HG02588 (cell line): ENCODE measurements around the gene UBE3C.
A peak's percentile ranks its signal among the peaks of the same experiment; 100 is the strongest.
"Not testable (repeated sequence)": the region's sequence is repeated elsewhere in the genome, so short reads cannot be mapped to it uniquely, and the experiment has no call there.

Source experiments
- ATAC-seq: cut with Tn5 transposase; IDR thresholded peaks from one replicate; pipeline ENCODE4 v1.9.1; 2021; ENCODE audit warnings: mild to moderate bottlenecking, moderate library complexity; ENCODE audit not compliant: unreplicated experiment

Gene UBE3C

DNA sequence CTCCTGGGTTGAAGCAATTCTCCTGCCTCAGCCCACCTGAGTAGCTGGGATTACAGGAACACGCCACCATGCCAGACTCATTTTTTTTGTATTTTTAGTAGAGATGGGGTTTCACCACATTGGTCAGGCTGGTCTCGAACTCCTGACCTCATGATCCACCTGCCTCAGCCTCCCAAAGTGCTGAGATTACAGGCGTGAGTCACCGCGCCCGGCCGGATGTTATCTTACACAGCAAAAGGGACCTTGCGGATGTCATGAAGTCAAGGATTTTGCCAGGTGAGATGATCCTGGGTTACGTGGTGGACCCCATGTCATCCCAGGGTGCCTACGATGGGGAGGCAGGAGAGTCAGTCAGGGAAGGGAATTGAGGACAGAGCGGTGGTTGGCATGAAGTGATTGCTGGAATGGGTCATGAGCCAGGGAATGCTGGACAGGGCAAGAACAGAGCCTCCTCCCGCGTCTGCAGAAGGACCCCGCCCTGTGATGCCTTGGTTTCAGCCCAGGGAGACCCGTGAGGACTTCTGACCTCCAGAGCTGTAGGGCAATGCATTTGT lies 8.7 kb upstream of the UBE3C start:
- no peak for ATAC-seq

DNA sequence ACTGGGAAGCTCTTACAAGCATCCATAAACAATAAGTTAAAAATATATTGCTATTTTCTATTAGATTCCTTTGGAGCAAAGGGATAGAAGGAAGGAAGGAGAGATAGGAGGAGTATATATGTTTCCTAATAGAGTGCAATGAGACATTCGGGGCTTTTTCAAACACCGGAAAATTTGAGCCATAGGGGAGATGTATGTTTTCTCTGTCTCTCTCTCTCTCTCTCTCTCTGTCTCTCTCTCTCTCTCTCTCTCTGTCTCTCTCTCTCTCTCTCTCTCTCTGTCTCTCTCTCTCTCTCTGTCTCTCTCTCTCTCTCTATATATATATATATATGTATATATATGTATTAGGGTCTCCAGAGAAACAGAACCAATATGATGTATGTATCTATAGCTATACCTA lies 7.9 kb upstream of the UBE3C start:
- ATAC-seq, result not testable (repeated sequence)

DNA sequence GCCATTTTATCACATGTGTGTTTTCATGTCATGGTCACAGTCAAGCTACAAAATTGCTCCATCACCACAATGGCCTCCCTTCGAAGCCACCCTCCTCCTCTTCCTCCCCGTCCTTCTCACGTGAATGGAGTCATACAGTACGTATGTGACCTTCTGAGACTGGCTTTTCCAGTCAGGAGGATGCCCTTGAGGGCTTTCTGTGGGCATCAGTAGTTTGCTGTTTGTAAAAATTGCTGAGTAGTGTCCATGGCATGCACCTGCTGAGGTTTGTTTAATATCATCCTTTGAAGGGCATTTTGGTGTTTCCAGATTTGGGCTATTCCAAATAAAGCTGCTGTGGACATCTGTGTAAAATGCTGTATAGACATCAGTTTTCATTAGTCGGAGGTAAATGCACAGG lies 5.9 kb upstream of the UBE3C start:
- ATAC-seq, result no peak

DNA sequence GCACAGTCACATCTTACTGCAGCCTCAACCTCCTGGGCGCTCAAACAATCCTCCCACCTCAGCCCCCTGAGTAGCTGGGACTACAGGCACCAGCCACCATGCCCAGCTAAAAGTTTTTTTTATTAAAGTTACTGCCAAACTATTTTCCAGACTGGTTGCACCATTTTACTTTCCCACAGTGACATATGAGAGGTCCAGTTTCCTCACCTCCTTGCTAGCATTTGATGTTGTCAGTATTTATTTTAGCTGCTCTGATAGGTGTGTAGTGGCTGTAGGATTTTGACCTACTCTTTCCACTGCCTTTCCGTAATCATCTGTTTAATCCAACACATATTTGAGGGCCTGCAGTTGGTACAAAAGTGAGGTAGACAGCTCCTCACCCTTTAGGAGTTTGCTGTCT lies 5.4 kb upstream of the UBE3C start:
- no peak for ATAC-seq

DNA sequence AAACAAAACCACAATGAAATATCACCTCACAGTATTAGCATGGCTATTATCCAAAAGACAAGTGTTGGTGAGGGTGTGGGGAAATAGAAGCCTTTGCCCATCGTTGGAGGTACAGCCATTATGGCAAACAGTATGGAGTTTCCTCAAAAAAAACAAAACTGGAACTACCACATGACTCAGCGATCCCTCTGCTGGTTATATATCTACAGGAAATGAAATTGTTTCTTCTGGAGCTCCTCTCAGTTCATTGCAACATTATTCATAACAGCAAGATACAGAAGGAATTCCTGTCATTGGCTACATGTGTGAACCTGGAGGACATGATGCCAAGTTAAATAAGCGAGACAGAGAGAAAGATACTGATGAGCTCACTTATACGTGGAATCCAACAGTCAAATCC lies 2.4 kb upstream of the UBE3C start:
- no peak for ATAC-seq

DNA sequence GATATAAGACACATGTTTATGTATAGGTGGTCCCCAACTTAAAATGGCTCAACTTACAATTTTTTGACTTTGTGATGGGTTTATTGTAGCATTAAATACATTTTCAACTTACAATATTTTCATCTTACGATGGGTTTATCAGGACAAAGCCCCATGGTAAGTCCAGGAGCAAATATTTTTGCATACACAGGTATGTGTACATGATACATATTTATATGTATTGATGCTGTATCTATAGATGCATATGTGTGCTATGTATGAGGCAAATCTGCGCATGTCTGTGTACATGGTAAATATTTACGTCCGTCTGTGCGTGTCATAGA lies 664 bp upstream of the UBE3C start:
- no peak for ATAC-seq

DNA sequence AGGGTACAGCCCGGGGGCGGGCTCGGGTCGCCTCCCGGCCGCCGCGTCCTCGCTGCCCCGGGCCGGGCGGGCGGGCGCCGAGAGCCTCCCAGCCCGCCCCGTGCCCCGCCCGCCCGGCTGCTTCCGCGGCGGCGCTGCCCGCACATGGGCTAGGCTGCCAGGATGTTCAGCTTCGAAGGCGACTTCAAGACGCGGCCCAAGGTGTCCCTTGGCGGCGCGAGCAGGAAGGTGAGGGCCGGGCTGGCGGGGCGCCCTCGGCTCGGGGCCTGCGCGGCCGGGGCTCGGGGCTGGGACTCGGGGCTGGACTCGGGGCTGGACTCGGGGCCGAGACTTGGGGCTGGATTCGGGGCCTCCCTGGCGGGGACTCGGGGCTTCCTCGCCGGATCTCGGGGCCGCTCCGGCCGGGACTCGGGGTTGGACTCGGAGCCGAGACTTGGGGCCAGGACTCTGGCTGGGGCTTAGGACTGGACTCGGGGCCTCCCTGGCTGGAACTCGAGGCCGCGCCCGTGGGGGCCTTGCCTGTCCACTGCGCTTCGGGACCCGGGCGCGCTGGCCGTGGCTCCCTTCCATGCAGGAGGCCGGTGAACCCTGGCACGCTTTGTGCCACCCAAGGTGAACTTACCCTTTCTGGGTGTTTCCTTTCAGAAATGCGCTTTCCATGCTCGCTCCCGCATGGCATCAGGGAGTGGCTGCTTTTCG lies 534 bp downstream of the UBE3C start:
- ATAC-seq, result peak; percentile 57

DNA sequence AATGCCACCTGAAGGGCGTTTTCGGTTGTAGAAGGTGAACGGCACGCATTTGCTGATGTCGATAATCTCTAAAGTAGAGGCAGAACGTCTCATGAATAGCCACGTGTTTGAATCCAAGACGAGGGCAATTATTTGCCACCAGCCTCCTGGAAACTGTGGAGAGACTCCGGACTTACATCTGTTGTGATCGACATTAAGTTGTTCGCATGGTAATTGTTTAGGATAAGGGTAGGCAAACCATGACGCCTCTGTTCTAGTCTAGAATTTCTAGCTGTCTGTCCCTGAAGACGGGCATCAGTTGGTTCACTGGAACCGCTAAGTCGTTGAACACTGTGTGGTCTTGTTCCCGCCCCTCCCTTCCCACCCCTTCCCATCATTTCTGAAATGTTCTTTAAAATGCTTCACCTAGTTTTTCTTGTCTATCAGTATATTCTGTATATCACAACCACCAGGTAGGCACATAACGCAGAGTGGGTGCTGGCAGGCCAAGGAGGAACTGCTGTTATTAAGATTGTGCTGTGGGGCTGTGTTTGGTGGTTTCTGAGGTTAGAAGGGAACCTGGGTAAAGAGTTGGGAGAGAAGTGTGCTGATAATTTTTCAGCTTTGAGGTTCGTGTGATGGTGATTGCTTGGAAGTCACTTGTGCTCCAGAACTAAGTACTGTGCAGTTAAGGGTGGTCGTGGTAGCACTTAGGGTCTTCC lies 1.2 kb downstream of the UBE3C start:
- ATAC-seq, result no peak

DNA sequence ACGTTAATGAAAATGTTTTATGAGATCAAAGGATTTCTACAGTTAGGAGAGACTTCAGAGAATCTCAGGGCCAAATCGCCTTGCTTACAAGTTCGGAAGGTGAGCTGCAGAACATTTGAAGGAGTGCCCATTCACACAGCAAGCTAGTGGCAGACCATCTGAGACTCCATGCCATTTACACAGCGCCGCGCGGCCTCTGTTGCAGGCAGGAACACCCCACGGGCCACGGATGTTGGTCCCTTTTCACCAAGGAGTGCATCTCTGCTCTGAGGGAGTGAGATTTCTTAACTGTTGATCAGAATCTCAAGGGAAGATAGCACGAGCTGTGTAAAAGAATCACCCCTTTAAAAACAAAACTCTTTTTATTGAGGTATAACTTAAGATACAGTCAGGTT lies 1.8 kb downstream of the UBE3C start:
- no peak for ATAC-seq

DNA sequence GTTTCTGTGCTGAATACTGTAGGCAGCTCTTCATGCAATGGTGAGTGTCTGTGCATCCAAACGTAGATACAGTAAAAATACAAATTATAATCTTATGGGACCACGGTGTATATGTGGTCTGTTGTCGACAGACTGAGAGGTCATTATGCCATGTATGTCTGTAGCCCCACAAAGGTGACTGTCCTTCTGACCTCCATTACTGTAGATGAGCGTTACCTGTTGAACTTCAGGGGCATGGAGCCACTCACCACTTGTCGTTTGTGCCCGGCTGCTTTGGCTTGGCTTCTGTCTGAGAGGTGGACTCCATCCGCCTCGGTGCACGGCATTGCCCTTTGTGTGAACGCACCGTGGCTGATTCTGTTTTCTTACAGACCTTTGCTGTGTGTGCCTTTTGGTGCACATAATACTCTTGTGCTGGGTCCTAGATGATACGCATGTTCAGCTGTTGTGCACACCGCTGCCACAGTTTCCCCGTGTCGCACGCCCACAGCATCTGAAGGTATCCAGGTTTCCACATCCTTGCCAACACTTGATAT lies 2.9 kb downstream of the UBE3C start:
- no peak for ATAC-seq

DNA sequence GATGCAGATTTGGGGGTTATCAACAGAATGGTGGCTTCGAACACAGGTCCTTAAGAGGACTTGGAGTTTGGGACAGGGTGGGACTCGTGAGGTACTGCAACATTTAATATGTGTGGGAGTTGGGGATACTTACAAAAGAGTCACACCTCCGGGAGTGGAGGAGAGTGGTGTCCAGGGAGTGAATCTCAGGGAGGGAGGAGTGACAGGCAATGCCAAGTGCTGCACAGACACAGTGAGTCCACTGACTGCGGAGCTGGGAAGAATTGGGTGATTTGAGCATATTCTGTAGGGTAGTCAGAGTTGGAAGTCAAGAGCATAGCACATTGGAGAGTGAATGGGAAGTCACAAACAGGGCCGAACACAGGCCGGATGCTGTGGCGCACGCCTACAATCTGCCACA lies 5.1 kb downstream of the UBE3C start:
- no peak for ATAC-seq

DNA sequence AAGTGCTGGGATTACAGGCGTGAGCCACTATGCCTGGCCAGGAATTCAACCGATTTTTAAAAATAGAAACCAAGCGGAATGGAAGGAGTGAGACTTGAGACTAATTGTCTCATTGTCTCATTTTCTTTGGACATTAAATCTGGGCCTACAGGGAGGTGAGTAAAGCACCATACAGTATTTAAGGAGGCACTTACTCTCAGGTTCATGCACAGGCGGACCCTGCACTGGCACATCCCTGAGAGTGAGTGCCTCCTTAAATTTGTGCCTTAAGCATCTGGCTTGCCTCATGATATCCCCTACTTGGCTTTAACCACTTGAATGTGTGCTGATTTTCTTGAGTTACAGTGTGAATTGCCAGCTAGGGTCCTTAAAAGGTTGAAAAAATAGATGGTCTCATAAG lies 10.6 kb downstream of the UBE3C start:
- ATAC-seq, result no peak

DNA sequence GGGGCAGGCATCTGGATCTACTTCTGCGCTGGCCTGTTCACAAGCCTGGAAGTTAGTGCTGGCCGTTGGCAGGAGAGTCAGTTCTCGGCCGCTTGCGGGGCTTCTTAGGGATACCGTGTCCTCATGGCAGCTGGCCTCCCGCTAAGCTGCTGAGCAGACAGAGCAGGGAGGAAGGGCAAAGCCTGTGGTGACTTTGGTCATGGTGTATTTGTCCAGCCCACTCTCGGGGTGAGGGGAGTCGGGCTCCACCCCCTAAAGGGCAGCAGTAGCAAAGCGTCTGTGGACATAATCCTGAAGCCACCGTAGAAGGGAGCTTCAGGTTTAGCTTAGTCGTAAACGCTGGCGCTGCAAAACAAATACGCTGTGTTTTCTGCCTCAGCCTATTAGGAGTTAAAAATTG lies 12.2 kb downstream of the UBE3C start:
- no peak for ATAC-seq

DNA sequence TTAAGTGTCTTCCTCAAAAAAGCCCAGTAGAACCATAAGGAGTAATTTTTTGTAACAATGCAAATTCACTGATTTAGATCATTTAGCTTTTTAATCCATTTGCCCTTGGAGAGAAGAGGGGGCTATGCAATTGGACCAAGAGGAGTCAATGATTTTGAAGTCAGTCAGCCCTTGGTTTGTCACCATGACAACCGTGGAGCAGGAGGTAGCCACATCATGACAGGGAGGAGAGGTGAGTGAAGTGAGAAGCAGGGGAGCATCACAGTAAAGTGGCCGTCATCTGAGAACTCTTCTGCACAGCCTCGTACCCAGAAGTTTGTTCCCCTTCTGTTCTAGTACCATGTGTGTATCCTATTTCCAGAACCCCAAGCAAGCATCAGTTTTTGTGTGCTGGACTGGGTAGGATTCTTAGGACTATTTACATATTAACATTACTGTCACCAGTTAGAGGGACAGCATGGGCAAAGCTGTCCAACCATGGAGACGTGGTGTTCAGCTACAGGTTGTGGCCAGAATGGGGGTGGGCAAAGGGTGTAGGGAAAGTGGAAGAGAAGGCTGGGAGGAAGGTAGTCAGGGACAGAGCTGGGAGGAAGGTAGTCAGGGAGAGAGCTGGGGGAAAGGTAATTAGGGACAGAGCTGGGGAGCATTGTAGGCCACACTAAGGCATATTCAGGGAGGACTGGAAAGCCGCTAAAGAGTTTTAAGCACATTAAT lies 13.1 kb downstream of the UBE3C start:
- no peak for ATAC-seq

DNA sequence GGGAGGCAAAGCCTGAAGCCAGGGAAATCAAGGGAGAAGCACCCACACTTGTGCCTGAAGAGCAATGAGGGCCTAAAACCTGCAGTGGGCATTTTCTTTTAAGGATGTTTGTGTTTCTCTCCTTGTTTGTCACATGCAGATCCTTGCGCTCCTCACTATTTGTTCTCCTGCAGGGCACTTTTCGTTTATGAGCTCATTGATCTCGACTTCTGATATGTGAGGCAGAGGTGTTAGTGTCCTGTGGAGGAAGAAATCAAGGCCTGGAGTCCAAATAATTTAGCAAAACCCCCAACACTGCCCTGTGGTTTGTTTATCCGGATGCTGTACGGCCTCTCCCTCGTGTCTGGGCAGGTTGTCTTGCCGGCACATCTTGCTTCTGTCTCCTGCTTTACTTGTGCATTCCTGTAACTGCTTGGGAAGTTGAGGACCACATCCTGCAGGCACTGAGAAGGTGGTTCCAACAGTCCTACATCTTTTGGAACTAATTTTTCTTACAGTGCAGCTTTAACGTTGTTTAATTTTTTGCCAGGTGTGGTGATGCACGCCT lies 13.7 kb downstream of the UBE3C start:
- ATAC-seq, result no peak

DNA sequence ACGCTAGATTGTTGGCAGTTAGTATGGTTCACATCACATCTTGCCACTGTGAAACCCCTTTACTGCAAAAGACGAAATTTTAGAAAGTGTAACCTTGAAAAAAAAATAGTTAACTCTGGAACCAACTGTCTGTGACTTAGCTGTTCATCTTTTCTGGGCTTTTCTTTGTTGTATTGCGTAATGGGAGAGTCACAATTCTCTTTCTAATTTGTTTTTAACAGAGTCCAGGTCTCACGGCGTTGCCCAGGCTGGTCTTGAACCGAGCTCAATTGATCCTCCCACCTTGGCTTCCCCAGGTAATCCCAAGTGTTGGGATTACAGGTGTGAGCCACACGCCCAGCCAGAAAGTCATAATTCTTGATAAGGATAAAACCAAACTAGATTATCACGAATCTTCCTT lies 14.5 kb downstream of the UBE3C start:
- no peak for ATAC-seq

DNA sequence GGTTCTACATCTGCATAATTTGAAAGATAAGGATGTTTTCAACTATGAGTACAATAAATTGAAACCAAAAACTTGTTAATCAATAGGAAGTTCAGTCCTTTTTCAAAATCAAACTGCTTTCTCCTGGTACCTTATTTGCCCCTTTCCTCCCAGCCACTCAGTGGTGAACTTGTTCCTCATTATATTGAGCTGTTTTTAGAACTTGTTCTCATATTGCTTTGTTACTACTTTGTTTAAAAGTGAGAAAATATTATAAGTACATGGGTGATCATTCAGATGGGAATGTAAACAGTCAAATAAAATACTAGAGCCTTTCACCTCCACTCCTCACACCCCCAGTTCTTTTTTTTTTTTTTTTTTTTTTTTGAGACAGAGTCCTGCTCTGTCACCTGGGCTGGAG lies 17.2 kb downstream of the UBE3C start:
- ATAC-seq, result no peak

DNA sequence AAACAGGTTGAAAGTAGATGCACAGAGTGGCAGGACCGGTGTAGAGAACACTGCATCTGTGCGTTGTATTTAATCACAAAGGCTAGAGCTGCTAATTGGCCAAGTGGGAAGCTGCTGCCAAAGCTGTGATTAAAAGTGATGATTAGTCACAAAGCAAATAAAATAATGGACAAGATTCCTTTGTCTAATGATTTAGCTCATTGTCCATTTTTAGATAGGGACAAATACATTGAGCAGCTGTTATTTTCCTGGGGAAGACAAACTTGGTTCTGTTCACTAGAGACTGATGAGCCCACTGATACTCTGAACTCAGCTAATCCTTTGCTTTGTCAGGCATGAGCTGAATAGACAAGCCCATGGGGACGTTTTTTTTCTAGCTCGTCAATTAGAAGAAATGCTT lies 19.7 kb downstream of the UBE3C start:
- no peak for ATAC-seq

DNA sequence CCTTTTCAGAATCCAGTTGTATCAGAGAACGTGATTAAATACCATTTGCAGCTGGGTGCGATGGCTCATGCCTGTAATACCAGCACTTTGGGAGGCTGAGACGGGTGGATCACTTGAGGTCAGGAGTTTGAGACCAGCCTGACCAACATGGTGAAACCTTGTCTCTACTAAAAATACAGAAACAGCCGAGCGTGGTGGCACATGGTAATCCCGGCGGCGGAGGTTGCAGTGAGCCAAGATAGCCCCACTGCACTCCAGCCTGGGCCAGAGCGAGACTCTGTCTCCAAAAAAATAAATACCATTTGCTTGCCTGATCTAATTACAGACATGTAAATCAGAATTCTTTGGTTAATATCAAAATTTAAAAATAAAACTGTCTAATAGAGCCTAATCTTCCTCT lies 20.8 kb downstream of the UBE3C start:
- not testable (repeated sequence) for ATAC-seq

DNA sequence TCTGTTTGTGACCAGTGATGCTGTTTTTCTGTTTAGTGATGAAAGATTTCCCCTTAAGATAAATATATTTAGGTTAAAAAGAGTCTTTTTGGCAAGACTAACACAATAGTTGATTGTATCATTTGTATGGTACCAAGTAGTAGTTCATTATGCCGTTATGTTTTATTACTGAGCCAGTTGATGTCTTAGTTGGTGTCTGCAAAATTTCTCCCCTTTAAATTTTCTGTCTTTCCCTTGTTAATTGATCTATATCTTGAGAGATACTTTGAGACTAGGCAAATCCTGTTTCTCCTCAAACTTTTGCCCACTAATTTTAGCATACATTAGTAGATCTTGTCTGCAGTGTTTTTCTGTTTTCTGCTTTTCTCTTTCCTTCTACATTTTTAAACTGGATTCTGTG lies 21.7 kb downstream of the UBE3C start:
- ATAC-seq, result no peak

DNA sequence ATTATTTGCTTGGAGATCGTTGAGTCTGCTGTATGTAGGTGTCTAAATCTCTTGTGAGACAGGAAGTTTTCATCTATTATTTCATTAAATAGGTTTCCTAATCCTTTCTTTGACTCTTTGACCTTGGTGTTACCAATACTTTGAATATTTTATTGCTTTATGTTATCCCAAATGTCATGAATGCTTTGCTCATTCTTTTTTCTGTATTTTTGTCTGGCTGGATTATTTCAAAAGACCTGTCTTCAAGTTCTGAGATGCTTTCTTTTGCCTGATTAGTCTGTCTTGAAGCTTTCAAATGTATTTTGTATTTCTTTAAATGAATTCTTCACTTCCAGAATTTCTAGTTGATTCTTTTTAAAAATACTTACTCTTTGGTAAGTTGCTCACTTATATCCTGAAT lies 27.3 kb downstream of the UBE3C start:
- no peak for ATAC-seq

DNA sequence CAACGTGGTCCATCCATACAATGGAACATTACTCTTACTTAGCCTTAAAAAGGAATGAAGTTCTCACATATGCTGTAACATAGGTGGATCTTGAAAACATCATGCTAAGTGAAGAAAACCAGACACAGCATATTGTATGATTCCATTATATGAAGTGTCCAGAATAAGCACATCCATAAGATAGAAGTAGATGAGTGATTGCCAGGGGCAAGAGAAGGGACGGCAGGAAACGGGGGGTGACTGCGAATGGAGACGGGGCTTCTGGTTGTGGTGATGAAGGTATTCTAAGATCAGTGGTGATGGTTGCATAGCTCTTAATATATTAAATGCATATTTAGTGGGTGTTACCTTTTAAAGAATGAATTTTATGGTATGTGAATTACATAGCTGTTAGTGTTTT lies 29.8 kb downstream of the UBE3C start:
- ATAC-seq, result no peak
